T follicular helper cell (primary cell): ENCODE results near the gene HDGFL3.
"Not testable (repeated sequence)": the region's sequence is repeated elsewhere in the genome, so short reads cannot be mapped to it uniquely, and the experiment has no call there.

Experiments
- DNase-seq: peaks from one replicate; pipeline ENCODE4 v3.0.0-alpha.2; 2020; ENCODE audit warnings: low read depth

Gene HDGFL3

DNA sequence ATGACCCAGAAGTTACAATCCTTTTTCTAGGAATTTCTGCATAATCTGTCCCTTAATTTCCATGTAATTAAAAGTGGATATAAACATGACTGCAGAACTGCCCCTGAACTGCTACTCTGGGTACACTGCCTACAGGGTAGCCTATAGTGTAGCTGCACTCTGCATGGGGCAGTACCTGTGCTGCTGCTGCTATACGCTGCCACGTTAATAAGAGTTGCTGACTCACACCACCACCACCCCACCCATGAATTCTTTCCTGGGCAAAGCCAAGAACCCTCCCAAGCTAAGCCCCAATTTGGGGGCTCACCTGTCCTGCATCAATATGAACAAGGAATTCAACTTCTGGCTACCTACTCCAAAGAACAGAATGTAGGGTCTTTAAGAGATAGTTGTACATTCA lies 13.9 kb downstream of the HDGFL3 start:
- DNase-seq, result no peak

DNA sequence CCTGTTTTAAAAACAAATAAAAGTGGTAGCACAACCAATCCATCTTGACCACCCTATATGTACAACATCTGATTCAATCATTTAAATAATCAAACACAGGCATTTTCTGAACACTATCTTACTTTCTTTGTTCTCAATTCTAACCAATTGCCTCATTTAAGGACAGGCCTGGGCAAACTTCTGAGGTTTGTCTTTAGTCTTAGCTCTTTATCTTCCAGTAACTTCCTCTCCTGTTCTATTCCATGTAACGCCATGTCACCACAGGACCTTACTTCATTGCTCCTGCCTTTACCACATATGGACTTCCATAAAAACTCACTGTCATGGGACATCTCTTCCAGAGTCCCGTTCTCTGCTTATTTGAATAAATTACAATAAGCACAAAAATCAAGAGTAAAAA lies 14.9 kb downstream of the HDGFL3 start:
- DNase-seq, result no peak

DNA sequence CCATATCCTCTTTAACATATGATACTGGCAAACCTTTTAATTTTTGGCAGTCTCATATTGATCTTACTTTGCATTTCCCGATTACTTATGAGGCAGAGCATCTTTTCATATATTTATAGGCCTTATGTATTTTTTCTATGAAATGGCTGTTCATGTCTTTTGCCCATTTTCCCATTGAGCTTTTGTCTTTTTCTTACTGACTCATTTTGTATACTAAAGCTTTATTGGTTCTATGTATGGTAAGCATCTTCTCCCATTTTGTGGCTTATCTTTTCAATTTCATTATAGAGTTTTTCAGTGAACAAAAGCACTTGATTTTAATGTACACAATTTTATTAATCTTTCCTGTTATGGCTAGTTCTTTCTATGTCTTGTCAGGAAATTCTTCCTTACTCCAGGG lies 17.2 kb downstream of the HDGFL3 start:
- DNase-seq, result no peak

DNA sequence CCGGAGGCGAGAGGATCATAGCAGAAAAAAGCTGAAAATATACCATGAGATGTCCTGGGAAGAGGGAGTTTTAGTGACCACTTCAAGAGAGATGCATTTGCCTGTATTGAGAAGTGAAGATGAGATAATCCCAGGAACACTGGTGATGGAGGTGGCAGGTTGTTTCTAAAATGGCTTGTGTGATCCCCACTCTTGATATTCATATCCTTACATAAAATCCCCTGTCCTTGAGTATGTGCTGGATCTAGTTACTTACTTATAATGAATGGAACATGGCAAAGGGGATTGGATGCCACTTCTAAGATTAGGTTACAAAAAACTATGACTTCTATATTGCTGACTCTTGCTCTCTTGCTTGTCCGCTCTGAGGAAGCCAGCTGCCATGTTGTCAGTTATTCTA lies 22.1 kb downstream of the HDGFL3 start:
- no peak for DNase-seq

DNA sequence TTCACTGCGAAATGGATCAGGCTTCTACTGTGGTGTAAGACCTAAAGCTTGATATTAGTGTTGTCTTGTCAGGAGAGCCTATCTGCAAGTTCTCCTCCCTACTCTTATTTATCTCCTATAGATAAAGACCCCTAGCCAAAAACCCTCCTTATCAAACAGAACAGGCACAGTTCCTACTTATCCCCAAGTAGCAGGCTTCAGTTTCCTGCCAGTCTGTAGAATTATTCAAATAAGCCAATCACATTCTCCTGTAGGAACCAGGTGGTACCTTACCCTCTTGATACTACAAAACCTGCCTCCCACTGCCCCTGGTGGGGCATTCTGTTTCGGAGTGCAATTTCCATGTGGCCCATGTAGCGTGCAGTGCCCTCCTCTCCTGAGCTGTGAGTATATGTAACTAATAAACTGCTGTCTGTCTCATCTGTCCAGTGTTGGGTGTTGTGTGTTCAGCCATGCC lies 28.7 kb downstream of the HDGFL3 start:
- DNase-seq, result no peak

DNA sequence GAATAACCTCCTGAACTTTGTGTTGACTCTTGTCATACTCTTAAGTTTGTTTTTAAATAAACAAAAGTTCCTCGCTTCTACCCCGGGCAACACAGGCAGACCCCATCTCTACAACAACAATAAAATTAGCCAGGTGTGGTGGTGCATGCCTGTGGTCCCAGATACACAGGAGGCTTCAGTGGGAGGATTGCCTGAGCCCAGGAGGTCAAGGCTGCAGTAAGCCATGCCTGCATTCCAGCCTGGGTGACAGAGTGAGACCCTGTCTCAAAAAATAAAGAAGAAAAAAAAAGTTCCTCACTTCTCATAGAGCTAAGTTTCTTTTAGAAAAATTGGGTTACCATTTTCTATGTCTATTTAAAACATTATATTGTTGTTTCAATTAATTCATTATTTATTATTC lies 29.2 kb downstream of the HDGFL3 start:
- DNase-seq, result no peak

DNA sequence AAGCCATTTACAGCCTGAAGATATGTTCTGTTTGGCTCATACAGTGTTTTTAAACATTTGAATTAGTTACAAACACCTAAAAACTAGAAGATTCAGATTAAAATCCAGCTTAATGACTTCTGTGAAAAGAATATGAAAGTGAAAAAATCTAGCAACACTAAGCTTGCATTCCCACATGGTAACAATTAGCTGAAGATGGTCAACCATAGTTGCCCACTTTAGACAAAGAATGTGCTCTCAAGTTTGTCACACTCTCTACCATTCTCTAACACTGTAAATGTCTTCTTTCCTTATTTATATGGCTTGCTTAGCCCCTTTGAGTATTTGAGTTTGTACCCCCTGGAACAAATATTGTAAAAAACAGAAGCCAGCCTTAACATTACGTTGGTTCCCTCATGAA lies 32.7 kb downstream of the HDGFL3 start:
- no peak for DNase-seq

DNA sequence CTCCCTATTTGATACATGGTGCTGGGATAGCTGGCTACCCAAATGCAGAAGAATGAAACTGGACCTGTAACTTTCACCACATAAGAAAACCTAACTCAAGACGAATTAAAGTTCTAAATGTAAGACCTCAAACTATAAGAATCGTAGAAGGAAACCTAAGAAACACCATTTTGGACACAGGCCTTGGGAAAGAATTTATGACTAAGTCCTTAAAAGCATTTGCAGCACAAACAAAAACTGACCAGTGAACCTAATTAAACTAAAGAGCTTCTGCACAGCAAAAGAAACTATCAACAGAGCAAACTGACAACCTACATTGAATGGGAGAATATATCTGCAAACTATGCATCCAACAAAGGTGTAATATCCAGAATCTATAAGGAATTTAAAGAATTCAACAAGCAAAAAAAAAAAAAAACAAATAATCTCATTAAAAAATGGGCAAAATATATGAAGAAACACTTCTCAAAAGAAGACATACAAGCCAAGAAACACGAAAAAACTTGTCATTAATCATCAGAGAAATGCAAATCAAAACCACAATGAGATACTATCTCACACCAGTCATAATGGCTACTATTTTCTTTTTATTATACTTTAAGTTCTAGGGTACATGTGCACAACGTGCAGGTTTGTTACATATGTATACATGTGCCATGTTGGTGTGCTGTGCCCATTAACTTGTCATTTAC lies 37.0 kb downstream of the HDGFL3 start:
- no peak for DNase-seq

DNA sequence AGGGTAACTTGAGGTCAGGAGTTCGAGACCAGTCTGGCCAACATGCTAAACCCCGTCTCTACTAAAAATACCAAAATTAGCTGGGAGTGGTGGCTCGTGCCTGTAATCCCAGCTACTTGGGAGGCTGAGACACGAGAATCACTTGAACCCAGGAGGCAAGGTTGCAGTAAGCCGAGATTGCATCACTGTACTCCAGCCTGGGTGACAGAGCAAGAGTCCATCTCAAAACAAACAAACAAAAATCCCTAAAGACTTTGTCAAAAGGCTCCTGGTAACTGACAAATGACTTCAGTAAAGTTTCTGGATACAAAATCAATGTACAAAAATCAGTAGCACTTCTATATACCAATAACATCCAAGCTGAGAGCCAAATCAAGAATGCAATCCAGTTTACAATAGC lies 38.0 kb downstream of the HDGFL3 start:
- DNase-seq, result not testable (repeated sequence)

DNA sequence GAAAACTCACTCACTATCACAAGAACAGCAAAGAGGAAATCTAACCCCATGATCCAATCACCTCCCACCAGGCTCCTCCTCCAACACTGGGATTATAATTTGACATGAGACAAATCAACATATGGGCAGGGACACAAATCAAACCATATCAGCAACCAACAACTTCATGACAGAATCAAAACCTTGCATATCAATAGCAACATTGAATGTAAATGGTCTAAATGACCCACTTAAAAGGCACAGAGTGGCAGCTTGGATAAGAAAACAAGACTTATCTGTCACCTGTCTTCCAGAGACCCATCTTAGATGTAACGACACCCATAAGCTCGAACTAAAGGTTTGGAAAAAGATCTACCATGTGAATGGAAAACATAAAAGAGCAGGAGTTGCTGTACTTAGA lies 40.8 kb downstream of the HDGFL3 start:
- no peak for DNase-seq

DNA sequence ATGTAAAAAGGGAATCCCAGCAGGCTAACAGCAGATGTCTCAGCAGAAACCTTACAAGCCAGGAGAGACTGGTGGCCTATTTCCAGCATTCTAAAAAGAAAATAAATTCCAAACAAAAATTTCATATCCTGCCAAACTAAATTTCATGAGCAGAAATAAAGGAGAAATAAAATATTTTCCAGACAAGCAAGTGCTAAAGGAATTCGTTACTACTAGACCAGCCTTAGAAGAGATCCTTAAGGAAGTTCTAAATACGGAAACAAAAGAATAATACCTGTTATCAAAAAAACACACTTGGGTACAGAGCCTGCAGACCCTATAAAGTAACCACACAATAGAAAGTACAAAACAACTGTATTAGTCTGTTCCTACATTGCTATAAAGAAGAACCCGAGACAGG lies 41.4 kb downstream of the HDGFL3 start:
- no peak for DNase-seq

DNA sequence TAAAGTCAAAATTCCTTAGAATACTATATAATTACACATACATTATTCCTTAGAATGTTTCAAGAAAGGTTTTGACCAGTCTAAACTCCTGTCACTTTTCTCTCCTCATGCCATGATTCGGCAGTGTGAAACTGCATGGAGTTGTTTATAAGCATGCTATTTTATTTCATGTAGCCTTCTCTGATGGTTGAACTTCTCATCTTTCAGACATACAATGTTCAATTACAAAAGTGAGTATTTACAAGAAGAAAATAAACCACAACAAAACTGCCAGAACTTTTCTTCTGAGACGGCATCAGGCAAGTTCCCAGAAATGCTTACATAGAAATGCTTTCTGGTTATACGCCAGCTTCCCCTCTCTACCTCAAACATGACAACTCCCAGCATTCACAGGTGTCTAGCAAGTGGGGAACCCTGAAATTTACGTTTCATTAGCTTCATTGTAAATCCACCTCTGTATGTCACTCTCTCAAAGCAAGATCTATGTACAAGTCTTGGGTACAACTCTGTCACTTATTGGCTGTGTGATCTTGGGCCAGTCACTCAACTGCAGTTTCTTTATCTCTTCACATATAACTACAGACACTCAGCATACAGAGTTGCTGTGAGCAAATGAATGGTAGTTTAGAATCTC lies 42.7 kb downstream of the HDGFL3 start:
- DNase-seq, result no peak

DNA sequence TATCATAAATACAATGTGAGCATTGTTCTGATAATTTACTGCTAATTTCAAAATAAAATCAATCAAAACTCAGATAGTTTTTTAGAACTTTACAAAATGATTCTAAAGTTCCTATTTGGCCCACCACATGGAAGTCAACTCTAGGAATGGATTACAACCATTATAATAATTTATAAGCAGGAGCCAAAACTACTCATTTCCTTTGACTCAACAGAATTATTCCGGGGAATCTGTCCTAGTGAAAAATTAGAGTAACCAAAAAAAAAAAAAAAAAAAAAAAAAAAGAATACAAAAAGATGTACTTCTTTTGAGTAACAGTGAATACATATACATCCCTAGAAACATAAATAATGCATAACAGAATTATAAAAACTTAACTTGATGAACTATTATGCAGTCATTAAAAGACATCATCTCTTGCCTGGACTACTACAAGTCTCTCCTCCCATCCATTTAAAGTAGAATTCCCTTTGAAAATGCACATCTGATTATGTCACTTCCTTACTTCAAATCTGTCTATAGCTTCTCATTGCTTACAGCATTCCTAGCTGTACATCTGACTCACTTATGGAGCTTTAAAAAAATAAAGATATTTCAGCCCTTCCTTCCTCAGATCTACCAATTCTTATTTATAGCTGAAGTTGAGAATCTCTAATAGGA lies 43.4 kb downstream of the HDGFL3 start:
- no peak for DNase-seq

DNA sequence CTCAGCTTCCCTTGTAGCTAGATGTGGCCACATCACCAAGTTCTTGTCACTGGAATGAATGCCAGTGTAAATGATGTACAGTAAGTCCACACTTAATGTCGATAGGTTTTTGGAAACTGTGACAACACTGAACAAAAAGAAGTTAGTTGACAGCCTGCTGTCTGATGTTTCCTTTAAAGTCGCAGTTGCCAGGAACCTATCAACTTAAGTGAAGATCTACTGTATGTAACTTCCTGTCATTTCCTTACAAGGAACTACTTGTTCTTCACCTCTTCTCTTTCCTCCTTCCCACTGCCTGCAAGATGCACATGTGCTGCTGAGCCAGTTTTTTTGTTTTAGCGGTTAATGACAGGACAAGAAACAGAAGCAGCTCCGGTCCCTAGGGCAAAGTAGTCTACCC lies 44.6 kb downstream of the HDGFL3 start:
- no peak for DNase-seq

DNA sequence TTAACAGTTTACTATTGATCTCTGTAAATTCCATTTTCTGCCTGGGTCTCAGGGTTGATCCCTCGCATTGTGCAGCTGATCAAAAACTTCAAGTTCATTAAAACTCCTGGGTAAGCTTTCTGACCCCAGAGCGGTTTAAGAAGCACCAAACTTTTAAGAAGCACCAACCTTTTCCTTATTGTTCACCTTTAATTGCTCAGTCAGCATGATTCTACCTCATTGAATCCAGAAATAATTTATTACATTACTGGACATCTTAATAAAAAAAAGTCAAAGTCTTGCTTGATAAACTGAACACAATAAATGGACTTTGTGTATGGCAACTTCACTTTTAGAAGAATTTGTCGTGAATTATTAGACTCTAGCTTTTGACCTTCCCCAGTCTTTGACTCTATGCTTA lies 46.9 kb downstream of the HDGFL3 start:
- no peak for DNase-seq

DNA sequence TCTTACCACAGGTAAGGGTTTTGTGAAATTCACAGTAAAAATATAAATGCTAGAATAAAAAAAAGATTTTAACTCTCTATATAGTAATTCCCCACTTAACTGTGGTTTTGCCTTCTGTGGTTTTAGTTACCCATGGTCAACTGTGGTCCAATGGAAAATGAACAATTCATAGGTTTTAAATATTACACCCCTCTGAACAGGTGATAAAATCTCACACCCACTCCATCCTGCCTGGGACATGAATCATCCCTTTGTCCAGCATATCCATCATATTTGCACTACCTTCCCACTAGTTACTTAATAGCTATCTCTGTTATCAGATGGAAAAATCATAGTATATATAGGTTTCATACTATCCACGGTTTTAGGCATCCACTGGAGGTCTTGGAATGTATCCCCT lies 49.2 kb downstream of the HDGFL3 start:
- no peak for DNase-seq

DNA sequence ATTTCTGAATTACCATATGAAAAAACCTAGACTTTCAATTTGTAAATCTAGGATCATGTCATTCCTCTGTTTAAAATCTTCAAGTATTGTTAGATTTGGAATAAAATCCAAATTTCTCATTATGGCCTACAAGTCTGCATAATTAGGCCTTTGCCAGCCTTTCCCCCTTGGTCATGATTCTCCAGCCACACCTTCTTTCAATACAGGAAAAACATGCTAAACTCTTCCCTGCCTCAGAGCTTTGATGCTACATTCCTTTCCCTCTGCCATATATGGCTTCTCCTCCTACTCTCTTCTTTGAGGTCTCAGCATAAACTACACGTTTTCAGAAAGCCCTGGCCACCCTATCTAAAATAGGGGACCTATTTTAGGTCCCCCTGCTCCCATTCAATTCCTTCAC lies 51.7 kb downstream of the HDGFL3 start:
- DNase-seq, result no peak

DNA sequence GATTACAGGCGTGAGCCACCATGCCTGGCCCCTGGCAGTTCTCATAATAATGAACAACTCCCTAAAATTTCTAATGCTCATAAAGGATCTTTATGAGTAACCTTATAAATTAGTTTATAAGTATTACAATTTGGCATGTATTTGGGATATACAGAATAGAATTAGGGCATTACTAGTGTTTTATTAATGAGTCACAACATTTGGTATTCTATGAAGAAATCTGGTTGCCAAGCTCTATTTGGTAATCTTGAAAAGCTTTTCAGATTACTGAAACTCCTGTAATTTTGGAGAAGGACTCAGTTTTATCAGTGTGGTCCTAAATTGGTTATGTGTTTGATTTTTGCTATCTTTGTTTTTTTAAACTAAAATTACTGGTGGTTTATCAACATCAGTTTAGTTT lies 54.3 kb downstream of the HDGFL3 start:
- DNase-seq, result no peak

DNA sequence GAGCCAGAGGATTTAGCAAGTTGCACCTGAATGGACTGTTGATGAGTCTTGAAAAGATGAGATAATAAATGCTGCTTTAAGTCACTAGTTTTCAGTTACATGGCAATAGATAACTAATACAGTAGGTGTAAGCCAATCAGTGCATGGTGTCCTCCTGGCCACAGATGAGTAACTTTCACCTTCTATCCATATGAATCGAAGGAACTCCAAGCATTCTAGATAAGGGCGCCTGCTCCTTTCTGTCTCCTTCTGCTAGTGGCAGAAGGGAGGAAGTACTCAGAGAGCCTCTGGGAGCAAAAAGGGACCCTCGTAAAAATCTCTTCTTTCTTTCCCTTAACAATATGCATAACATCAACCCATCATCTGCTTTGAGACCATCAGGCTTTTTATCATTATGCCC lies 62.9 kb downstream of the HDGFL3 start:
- no peak for DNase-seq

DNA sequence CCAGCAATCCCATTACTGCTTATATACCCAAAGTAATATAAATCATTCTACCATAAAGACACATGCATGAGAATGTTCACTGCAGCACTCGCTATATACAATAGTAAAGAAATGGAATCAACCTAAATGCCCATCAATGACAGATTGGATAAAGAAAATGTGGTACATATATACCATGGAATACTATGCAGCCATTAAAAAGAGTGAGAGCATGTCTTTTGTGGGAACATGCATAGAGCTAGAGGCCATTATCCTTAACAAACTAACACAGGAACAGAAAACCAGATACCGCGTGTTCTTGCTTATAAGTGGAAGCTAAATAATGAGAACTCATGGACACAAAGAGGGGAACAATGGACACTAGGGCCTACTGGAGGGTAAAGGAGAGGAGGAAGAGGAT lies 65.5 kb downstream of the HDGFL3 start:
- not testable (repeated sequence) for DNase-seq

DNA sequence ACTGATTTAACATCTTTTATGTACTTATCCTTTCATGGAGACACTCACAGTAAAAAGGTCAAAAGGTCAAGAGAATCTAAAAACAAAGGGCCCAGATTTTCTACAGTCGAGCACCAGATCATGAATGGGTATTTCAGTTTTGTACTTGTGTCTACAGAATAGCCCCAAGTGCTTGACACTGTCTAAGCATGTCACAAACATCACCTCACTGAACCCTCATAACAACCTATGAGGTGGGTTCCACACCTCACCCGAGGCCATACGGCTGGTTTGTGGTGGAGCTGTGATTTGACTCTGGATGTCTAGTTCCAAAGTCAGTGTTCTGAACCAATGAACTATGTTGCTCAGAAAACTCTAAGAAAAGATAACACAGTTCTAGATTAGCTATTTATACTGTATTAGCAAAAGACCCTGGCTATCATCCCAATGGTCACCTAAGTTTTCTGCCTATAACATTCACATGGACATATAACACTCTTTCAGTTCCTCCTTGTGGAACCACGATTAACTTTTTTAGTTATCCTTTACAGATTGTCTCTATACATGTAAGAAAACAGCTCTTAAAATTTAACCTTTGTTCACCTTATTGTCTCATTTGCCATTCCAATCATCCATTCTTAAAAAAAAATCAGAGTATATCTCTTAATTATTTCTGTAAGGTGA lies 74.6 kb downstream of the HDGFL3 start:
- DNase-seq, result no peak

DNA sequence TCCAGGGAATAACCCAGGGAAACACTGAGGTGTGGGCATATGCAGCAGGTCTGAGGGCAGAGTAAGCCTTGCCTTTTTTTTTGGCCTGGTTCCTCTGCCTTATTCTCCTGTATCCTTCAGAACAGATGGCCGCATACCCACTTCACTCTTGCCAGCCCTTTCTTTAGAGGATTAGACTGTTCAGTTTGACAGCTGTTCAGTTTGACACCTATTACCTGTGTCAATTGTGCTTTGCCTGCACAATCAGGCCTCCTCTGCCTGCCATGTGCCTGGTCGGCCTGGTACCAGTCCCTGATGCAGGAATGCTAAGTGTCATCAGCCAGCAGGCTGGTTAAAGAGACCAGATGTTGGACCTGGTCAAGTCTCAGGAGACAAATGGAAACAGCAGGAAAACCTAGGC lies 77.8 kb downstream of the HDGFL3 start:
- no peak for DNase-seq

DNA sequence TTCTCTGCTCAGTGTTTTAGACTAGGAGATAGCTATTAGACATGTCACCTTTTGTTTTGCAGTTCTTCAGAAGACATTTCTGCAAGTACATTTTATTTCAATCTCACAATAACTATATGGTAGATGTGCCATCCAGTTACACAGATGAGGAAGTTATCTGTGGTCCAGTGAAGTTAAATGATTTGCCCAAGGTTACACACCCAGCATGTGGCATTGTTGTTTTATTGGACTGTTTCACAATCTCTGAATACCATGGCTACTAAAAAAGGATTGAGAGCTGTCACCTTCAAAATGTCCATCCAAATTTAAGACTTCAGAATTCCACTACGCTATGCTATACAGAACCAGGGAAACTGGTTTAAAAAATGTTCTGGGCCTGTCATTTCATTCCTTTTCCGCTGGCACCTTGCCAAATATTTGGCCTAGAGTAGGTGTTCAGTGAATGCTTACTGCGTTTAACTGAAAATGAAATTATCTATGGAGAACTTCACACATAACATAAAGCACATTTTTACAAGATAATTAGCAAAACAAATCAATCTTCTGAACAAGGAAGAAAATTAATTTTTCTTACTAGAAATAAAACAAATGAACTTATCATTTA lies 80.0 kb downstream of the HDGFL3 start:
- no peak for DNase-seq
